Neural crest cell (in vitro differentiated cells): ENCODE measurements around the gene IZUMO4. TPM values are rescaled to one million over a fixed set of nuclear protein-coding genes. Genes with fewer than 3 reads are reported as not detected.

Experiments
- DNase-seq: peaks from one replicate; pipeline ENCODE4 v3.0.0; 2021; ENCODE audit warnings: low read depth, mixed read lengths, low spot score
- H3K27ac Mint-ChIP-seq: one replicate; pipeline ENCODE4 v1.8.0; 2021; ENCODE audit warnings: mild to moderate bottlenecking, mixed read lengths; ENCODE audit not compliant: unreplicated experiment
- H3K27me3 Mint-ChIP-seq: 2 replicates; pipeline ENCODE4 v1.8.0; 2021; ENCODE audit warnings: low read depth, mild to moderate bottlenecking, mixed read lengths
- H3K36me3 Mint-ChIP-seq: 2 replicates; pipeline ENCODE4 v1.8.0; 2021; ENCODE audit warnings: low read depth, mild to moderate bottlenecking, mixed read lengths
- H3K4me1 Mint-ChIP-seq: 2 replicates; pipeline ENCODE4 v1.8.0; 2021; ENCODE audit warnings: mixed read lengths
- H3K4me3 Mint-ChIP-seq: one replicate; pipeline ENCODE4 v1.8.0; 2021; ENCODE audit warnings: mild to moderate bottlenecking, mixed read lengths
- H3K9me3 Mint-ChIP-seq: 2 replicates; pipeline ENCODE4 v1.8.0; 2021; ENCODE audit warnings: mixed read lengths
- CTCF ChIP-seq: fragments of 200-600 bp; sonication (generic); conservative IDR thresholded peaks from 2 replicates; pipeline ENCODE4 v1.5.0; 2021; ENCODE audit warnings: antibody characterized with exemption, mild to moderate bottlenecking
- total RNA-seq: library from RNA; stranded (reverse); gene quantifications from 2 replicates; pipeline ENCODE4 v1.2.1, GENCODE V29; 2021

Gene IZUMO4
- total RNA-seq, 1 donor from 2014 or later = 5.6 TPM

- Mint-ChIP-seq H3K4me1 (peaks cover 5% of the 10 kb centered on the region), H3K27ac (peak overlapping the region; percentile 86)
- DNase-seq = no peak
These were observed 46.9 kb upstream of the IZUMO4 start for GRCh38 chr19:2049741-2050348.

GRCh38 chr19:2050349-2050990 is 46.2 kb upstream of the IZUMO4 start:
- H3K27ac Mint-ChIP-seq = no peak overlapping the region
- no peaks in the 10 kb centered on the region for H3K27me3 Mint-ChIP-seq
- peak overlapping the region; percentile 89 for H3K4me3 Mint-ChIP-seq
- no peaks in the 10 kb centered on the region for H3K9me3 Mint-ChIP-seq
- H3K36me3 Mint-ChIP-seq = no peaks in the 10 kb centered on the region
- DNase-seq = no peak
- H3K4me1 Mint-ChIP-seq = peaks cover 7% of the 10 kb centered on the region
- TF ChIP-seq CTCF = no peak

More at GRCh38 chr19:2049741-2050348, 46.9 kb upstream of the IZUMO4 start:
- Mint-ChIP-seq H3K9me3 (no peaks in the 10 kb centered on the region), H3K27me3 (no peaks in the 10 kb centered on the region), H3K4me3 (peak overlapping the region; percentile 89), H3K36me3 (no peaks in the 10 kb centered on the region)
- TF ChIP-seq CTCF = no peak

GRCh38 chr19:2050991-2051772 is 45.5 kb upstream of the IZUMO4 start, which contains the start of gene MKNK2:
MKNK2 (minus strand) TSS chr19:2051244; CDS start chr19:2050851, 393 bp downstream.
- peaks cover 10% of the 10 kb centered on the region for H3K4me1 Mint-ChIP-seq
- peak; percentile 98 for DNase-seq
- peak; percentile 61 for TF ChIP-seq CTCF
- H3K27ac Mint-ChIP-seq = no peak within 1 kb of the TSS
- no peaks in the 10 kb centered on the region for H3K9me3 Mint-ChIP-seq
- peak within 1 kb of the TSS; percentile 89 for H3K4me3 Mint-ChIP-seq
- no peaks in the 10 kb centered on the region for H3K36me3 Mint-ChIP-seq
- no peaks in the 10 kb centered on the region for H3K27me3 Mint-ChIP-seq

DNA sequence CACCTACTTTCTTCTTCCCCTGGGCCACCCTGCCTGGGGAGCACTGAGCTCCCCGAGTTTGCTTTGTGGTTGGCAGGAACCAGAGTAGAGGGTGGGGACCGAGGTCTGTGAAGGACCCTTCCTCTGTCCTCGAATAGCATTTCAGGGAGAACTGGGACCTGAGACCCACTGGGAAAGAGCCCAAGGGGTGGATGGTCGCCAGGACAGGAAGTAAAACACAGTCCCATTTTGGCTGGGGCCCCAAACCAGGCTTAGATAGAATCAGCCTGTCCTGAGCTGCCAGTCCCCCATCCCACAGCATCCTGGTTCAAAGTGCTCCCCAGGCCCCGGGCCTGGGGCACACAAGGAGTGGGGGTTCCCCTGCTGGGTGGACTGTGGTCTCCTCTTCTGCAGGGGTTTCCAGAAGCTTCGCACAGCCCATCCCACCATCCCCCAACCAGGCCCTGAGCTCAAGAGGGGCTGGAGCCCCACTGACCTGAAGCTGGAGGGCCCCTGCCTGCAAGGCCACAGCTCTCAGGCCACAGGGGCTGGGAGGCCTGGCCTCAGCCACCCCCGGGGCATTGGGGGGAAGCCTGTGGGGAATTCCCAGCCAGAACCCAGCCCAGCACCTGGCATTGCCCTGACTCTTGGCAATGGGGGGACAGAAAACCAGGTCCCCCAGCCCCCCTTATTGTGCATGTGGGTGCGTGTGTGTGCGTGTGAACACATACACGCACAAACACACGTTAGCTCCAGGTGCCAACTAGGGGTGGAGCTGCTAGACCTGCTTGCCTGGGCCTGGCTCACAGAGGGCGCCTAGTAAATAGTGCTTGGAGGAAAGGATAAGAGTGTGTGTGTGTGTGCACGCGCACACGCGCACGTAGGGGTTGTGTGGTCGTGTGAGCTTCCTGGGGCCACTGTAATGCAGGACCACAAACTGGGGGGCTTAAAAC is 44.7 kb upstream of the IZUMO4 start:
- H3K4me1 Mint-ChIP-seq = peaks cover 10% of the 10 kb centered on the region
- no peak for TF ChIP-seq CTCF
- no peak for DNase-seq
- H3K27ac Mint-ChIP-seq = peak overlapping the region; percentile 50
- H3K4me3 Mint-ChIP-seq = peak overlapping the region; percentile 82
- no peaks in the 10 kb centered on the region for H3K36me3 Mint-ChIP-seq
- H3K9me3 Mint-ChIP-seq = no peaks in the 10 kb centered on the region
- H3K27me3 Mint-ChIP-seq = no peaks in the 10 kb centered on the region
